GM19455 (cell line): ENCODE data around the gene BRINP2.

Experiments used
- ATAC-seq: cut with Tn5 transposase; IDR thresholded peaks from one replicate; pipeline ENCODE4 v1.9.1; 2021; ENCODE audit not compliant: unreplicated experiment

BRINP2 gene

GRCh38 chr1:177219554-177220458 is 49.0 kb downstream of the BRINP2 start:
- no peak for ATAC-seq

- ATAC-seq = no peak
These were observed 52.6 kb downstream of the BRINP2 start for GRCh38 chr1:177223359-177223758.

- no peak for ATAC-seq
These were observed 57.4 kb downstream of the BRINP2 start for GRCh38 chr1:177227978-177228692.

GRCh38 chr1:177228693-177229065 is 57.9 kb downstream of the BRINP2 start:
- no peak for ATAC-seq

- ATAC-seq = no peak
These were observed 59.0 kb downstream of the BRINP2 start for GRCh38 chr1:177229781-177230180.

GRCh38 chr1:177230228-177231016 is 59.7 kb downstream of the BRINP2 start:
- ATAC-seq = no peak

GRCh38 chr1:177235350-177235749 is 64.6 kb downstream of the BRINP2 start:
- ATAC-seq = no peak

- no peak for ATAC-seq
These were observed 66.2 kb downstream of the BRINP2 start for GRCh38 chr1:177236962-177237361.

- ATAC-seq = no peak
These were observed 68.2 kb downstream of the BRINP2 start for GRCh38 chr1:177238967-177239366.

GRCh38 chr1:177239792-177240191 is 69.0 kb downstream of the BRINP2 start:
- no peak for ATAC-seq

GRCh38 chr1:177243773-177244172 is 73.0 kb downstream of the BRINP2 start:
- ATAC-seq = no peak

GRCh38 chr1:177246710-177247580 is 76.2 kb downstream of the BRINP2 start:
- no peak for ATAC-seq

- ATAC-seq = no peak
These were observed 76.9 kb downstream of the BRINP2 start for GRCh38 chr1:177247623-177248176.

GRCh38 chr1:177248258-177248657 is 77.5 kb downstream of the BRINP2 start:
- ATAC-seq = no peak

- ATAC-seq = no peak
These were observed 78.5 kb downstream of the BRINP2 start for GRCh38 chr1:177249231-177249630.

- ATAC-seq = no peak
These were observed 82.1 kb downstream of the BRINP2 start for GRCh38 chr1:177252877-177253276.

- no peak for ATAC-seq
These were observed 84.7 kb downstream of the BRINP2 start for GRCh38 chr1:177255411-177255810.

- ATAC-seq = no peak
These were observed 85.7 kb downstream of the BRINP2 start for GRCh38 chr1:177256153-177257075.

GRCh38 chr1:177257128-177257527 is 86.4 kb downstream of the BRINP2 start:
- no peak for ATAC-seq
